GM12873 (cell line): ENCODE results near the gene EME1.

ENCODE experiments used
- CTCF ChIP-seq: IDR thresholded peaks from 2 replicates; pipeline ENCODE4 v1.5.1; 2012; ENCODE audit warnings: low read depth, mild to moderate bottlenecking, moderate library complexity, low read length, control low read depth; ENCODE audit not compliant: insufficient read depth; ENCODE audit errors: missing control alignments

The EME1 gene

GRCh38 chr17:50345432-50346312, 27.4 kb upstream of the EME1 start, which contains the start of gene XYLT2:
TSS of gene XYLT2 (plus strand) at chr17:50346126. CDS start at chr17:50346141, 15 bp downstream.
- TF ChIP-seq CTCF, result no peak

GRCh38 chr17:50346313-50347116, 26.5 kb upstream of the EME1 start:
- TF ChIP-seq CTCF, result no peak

GRCh38 chr17:50347117-50347893, 25.7 kb upstream of the EME1 start:
- TF ChIP-seq CTCF, result no peak

GRCh38 chr17:50347894-50348291, 25.1 kb upstream of the EME1 start:
- no peak for TF ChIP-seq CTCF

- TF ChIP-seq CTCF, result no peak
Observed at GRCh38 chr17:50348522-50349242, 24.3 kb upstream of the EME1 start.

GRCh38 chr17:50349243-50349600, 23.8 kb upstream of the EME1 start:
- TF ChIP-seq CTCF, result no peak
